B cell (primary cell): ENCODE measurements around the gene ARMS2.

Source experiments
- EZH2 ChIP-seq: IDR thresholded peaks from 2 replicates; pipeline ENCODE4 v1.6.1; 2012; ENCODE audit warnings: borderline replicate concordance, low read depth, mild to moderate bottlenecking, moderate library complexity, low read length; ENCODE audit not compliant: insufficient read depth, poor library complexity, severe bottlenecking
- TF ChIP-seq, protein P1 (sequence below): fragments of 200-600 bp; IDR thresholded peaks from one replicate; pipeline ENCODE4 v1.8.0; 2022; ENCODE audit warnings: antibody characterized with exemption, mild to moderate bottlenecking

DNA sequence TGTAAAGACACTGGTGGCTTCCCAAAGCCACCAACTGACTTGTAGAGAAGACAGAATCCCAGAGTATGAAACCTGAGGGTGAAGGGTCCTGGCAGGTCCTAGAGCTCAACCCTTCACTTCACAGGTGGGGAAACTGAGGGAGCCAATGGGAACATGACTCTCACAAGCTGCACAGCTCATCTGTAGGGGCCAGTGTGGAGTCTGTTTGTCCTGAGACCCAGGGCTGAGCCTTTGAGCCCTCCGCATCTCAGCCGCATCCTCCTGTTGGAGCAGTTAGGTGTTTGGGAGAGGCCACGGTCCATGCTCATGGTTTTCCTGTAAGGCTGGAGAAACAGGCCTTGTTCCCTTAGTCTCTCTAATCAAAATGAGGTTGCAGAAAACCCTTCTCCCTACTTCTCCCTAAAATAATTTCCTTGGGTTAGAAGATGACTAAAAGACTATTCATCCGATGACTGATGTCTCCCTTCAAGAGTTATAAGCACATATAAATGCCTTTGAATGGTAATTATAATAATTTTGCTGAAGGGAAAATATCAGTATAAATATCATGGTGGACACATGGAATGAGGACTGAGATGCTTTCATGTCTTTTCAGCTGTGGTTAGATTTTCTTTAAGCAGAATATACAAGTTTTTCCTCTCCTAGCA is 17.2 kb downstream of the ARMS2 start:
- TF ChIP-seq, protein P1, sequence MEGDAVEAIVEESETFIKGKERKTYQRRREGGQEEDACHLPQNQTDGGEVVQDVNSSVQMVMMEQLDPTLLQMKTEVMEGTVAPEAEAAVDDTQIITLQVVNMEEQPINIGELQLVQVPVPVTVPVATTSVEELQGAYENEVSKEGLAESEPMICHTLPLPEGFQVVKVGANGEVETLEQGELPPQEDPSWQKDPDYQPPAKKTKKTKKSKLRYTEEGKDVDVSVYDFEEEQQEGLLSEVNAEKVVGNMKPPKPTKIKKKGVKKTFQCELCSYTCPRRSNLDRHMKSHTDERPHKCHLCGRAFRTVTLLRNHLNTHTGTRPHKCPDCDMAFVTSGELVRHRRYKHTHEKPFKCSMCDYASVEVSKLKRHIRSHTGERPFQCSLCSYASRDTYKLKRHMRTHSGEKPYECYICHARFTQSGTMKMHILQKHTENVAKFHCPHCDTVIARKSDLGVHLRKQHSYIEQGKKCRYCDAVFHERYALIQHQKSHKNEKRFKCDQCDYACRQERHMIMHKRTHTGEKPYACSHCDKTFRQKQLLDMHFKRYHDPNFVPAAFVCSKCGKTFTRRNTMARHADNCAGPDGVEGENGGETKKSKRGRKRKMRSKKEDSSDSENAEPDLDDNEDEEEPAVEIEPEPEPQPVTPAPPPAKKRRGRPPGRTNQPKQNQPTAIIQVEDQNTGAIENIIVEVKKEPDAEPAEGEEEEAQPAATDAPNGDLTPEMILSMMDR = no peak
- TF ChIP-seq EZH2 = no peak
